Activated CD4-positive, alpha-beta memory T cell treated with anti-CD3 and anti-CD28 coated beads, Interleukin-2, amount 10 ng/mL, durations not matched to agents 7 days and 5 days (primary cell): ENCODE results near the gene FEM1B. TPM values are rescaled to one million over a fixed set of nuclear protein-coding genes. Genes with fewer than 3 reads are reported as not detected.
"Not testable (repeated sequence)": the region's sequence is repeated elsewhere in the genome, so short reads cannot be mapped to it uniquely, and the experiment has no call there.

ENCODE experiments used
- CTCF ChIA-PET: fragments of 350-600 bp; sonication (Branson Sonifier 250); formaldehyde crosslinking; loops from one replicate; lab custom pipeline; 2021; ENCODE audit warnings: antibody characterized with exemption, inconsistent platforms; lab: Charles Lee
- POLR2A ChIA-PET: fragments of 350-600 bp; sonication (Branson Sonifier 250); formaldehyde crosslinking; loops from one replicate; lab custom pipeline; 2021; ENCODE audit warnings: antibody characterized with exemption; lab: Charles Lee
- DNase-seq: peaks from one replicate; pipeline ENCODE4 v3.0.0-alpha.2; 2020
- H3K27ac Mint-ChIP-seq: one replicate; pipeline ENCODE4 v1.8.0; 2021; ENCODE audit warnings: mild to moderate bottlenecking, mixed read lengths
- H3K27me3 Mint-ChIP-seq: one replicate; pipeline ENCODE4 v1.8.0; 2021; ENCODE audit warnings: mixed read lengths
- H3K36me3 Mint-ChIP-seq: one replicate; pipeline ENCODE4 v1.8.0; 2021; ENCODE audit warnings: low read depth, mixed read lengths
- H3K4me1 Mint-ChIP-seq: one replicate; pipeline ENCODE4 v1.8.0; 2021; ENCODE audit warnings: mixed read lengths
- H3K4me3 Mint-ChIP-seq: one replicate; pipeline ENCODE4 v1.8.0; 2021; ENCODE audit warnings: mild to moderate bottlenecking, mixed read lengths
- H3K9me3 Mint-ChIP-seq: one replicate; pipeline ENCODE4 v1.8.0; 2021; ENCODE audit warnings: mixed read lengths
- total RNA-seq, 2 experiments: library from RNA; stranded (reverse); gene quantifications; one replicate each; pipeline ENCODE4 v1.2.3, GENCODE V29; 2021

The FEM1B gene
- 10 to 100 TPM; 46.9 to 48.8 TPM for total RNA-seq

DNA sequence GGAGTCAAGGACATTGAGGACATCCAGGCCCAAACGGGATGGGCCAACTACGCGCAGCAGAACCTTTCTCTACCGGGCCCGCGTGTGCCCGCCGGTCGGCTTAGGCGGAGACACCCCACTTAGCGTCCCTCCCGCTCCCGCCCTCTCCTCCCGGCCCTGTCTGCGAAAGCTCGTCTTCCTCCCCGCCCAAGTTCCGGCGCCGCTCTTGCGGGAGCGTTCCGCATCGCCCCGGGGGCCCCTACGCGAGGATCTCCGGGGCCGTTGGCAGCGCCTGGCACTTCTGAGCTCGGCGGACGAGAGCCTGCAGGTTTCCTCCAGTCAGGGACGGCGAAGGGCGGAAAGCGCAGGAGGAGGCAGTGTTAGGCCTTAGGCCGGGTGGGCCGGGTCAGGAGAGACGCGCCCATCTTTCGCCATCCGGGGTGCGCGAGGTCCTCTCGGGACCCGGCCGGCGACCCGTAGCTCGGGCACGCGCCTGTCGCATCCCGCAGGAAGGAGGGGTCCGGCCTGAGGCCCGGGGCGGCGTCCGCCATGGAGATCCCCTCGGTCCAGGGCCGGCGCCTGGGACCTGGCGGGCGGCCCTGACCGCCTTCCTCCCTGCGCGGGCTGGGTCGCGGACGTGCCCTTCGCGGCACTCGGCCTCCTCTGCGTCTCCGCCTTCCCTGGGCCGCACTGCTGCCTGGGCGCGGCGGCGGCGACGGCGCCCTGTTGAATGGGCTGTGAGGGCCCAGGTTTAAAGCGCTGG, at the start of gene FEM1B:
TSS of gene FEM1B (plus strand) at position 143 of the 742 bp plus-strand sequence. CDS start 673 bp downstream, outside the sequence.
- Mint-ChIP-seq H3K27me3 (no peaks in the 10 kb centered on the region), H3K27ac (peak within 1 kb of the TSS; percentile 95), H3K4me1 (peaks cover 47% of the 10 kb centered on the region), H3K9me3 (no peaks in the 10 kb centered on the region), H3K4me3 (peak within 1 kb of the TSS; percentile 99), H3K36me3 (peaks cover 26% of the 10 kb centered on the region)
- ChIA-PET POLR2A (interaction anchor here (0.6 to 7.1 kb wide), 29 partner anchors 9 to 735 kb away, joined by 3 to 95 read pairs (median 5); partner anchors contain the start of genes CLN6, MAP2K5 and PIAS1), CTCF (interaction anchor here (0.6 to 2.0 kb wide), 6 partner anchors 21 to 321 kb away, joined by 3 to 8 read pairs (median 4); no protein-coding TSS in a partner anchor)
- peak; percentile 89 for DNase-seq

DNA sequence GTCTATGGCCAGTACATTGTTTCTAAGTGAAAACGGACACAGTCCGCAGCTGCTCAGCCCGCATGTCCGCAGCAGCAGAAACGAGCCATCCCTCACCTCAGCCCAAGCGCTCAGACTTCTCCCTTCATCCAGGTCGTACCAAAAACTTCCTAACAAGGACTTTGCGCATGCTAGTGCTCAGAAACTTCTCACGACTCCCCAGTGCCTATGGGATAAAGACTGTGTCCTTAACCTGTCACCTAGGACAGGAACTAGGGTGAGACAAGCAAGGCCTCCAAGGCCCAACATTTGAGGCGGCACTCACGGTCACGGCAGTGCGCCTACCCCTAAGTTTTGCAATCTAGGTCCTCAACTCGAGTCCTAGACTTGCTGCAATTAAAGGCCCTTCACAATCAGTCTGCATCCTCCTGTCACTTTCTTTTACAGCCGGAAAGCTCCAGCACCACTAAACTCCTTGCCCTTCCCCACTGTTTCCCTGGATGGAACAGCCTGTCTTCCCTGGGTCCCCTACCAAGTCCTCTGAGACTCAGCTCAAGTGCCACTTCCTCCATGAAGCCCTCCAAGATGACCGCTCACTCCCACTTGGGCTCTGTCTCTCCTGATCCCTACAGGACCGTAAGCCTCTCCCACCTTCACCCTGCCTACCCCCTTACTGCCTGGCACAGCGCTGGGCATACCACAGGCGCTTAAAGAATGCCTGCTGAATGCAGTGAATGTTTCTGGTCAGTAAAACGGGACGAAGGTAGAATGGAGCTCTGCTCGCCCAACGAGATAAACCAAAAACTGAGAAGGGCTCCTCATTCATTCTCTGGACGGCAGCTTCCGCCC, 49.2 kb upstream of the FEM1B start:
- DNase-seq: no peak
- no peaks in the 10 kb centered on the region for H3K27me3 Mint-ChIP-seq
- H3K27ac Mint-ChIP-seq: peak overlapping the region; percentile 74
- ChIA-PET CTCF (interaction anchor here (1.0 kb wide), 1 partner anchor 49 kb away, joined by 4 read pairs; the partner anchor contains the start of gene FEM1B), POLR2A (interaction anchor here (1.2 to 5.4 kb wide), 8 partner anchors 10 to 388 kb away, joined by 3 to 95 read pairs (median 10); partner anchors contain the start of genes FEM1B and PIAS1)
- H3K4me3 Mint-ChIP-seq: peak overlapping the region; percentile 93
- H3K9me3 Mint-ChIP-seq: no peaks in the 10 kb centered on the region
- peaks cover 41% of the 10 kb centered on the region for H3K4me1 Mint-ChIP-seq
- H3K36me3 Mint-ChIP-seq: peaks cover 15% of the 10 kb centered on the region

DNA sequence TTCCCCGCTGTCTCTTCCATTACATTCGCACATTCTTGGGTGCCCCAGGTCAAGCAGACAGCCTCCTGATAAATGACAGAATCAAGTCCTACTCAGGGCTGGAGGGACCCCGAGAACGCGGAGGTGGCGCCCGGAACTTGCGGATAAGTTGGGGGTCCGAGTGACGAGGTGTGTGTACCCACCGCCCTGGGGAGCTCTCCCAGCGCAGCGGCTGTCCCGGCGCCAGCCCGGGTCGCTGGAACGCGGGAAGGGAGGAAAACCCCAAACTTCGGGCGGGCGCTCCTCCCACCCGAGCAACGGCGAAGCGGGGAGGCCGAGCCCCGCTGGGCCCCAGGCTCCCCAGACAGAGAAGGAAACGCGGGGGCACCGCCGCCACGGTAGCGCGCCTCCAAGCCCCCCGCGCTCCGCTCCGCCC, 48.6 kb upstream of the FEM1B start:
- Mint-ChIP-seq H3K4me3 (peak overlapping the region; percentile 93), H3K27ac (peak overlapping the region; percentile 74), H3K36me3 (peaks cover 12% of the 10 kb centered on the region), H3K27me3 (no peaks in the 10 kb centered on the region), H3K4me1 (peaks cover 41% of the 10 kb centered on the region), H3K9me3 (no peaks in the 10 kb centered on the region)
- POLR2A ChIA-PET: interaction anchor here (1.2 to 5.4 kb wide), 11 partner anchors 10 to 686 kb away, joined by 3 to 95 read pairs (median 8); partner anchors contain the start of genes FEM1B, MAP2K5 and PIAS1
- CTCF ChIA-PET: interaction anchor here (0.6 to 1.0 kb wide), 2 partner anchors 48 to 160 kb away, joined by 3 to 4 read pairs; partner anchors contain the start of gene FEM1B
- DNase-seq: no peak

DNA sequence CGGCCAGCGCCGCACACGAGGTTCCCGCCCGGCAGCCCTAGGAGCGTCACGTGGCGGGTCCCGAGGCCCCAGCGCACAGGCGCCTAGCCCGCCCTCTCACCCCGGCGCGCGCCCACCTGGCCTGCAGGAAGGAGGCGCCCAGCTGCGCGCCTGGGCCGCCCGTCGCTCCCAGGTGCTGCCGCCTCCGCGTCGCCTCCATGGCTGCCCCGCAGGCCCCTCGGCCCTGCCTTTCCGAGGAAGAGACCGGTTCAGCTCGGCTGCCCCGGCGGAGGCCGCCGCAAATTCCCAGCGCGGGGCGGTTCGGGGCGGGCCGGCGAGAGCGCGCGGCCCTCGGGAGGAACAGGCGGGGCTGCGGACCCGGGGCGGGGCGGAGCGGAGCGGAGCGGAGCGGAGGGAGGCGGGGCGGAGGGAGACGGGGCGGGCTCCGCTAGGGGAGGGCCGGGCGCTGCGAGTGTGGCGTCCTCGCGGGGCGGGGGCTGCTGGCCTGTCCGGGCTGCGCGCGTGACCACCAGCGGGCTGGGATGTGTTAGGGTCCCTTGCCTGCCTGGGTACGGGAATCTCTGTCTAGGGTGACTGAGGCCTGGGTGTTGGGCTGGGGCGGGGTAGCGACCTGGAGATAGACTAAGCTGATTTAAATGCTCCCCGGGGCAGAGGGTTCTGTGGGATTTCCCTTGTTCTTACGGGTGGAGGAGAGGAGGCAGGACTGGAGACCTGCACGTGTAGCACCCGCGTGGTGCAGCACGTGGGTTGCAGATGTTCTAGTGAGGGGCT, 48.0 kb upstream of the FEM1B start, which contains the start of gene CLN6:
TSS of gene CLN6 (minus strand) at position 343 of the 771 bp plus-strand sequence. CDS start at position 199, 144 bp downstream.
- POLR2A ChIA-PET: interaction anchor here (0.8 to 5.4 kb wide), 14 partner anchors 11 to 931 kb away, joined by 3 to 95 read pairs (median 6); partner anchors contain the start of genes FEM1B, GLCE, MAP2K5 and PIAS1
- peaks cover 11% of the 10 kb centered on the region for H3K36me3 Mint-ChIP-seq

DNA sequence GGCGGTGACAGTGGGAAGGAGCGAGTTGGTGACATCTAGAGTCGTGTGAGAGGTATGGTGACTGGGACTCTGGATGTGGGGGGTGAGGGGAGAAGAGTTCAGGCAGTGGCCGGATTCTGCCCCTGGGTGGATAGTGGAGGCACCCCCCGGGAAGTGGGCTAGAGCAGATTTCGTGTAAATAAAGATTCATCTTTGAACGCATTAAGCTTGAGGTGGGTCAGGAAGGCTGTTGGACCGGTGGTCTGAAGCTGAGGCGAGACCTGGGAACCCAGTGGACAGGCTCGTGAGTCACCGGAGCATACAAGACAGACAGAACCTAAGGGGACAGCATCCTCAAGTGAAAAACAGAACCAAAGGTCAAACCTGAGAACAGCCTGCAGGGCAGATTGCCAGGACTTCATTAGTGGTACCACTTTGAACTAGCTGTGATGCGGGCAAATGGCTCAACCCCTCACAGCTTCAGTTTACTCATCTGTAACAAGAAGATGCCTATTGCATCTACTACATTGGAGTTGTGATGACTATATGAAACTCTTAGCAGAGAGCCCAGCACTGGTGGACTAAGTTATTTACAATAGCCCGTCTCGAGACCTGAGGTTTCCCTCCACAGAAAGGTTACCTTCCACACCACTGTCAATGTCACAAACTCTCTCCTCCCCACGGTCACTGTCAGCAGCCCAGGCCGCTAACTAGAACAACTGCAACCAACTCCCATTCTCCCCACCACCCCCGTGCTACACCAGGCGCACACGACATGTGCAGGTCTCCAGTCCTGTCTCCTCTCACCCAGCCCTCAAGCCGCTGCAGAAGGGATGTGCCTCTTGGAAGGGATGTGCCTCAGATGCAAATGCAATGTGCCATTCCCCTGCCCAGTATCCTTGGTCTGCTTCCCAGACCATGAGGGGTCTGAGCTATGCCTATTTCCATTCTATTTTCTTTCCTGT, 47.1 kb upstream of the FEM1B start:
- ChIA-PET CTCF (interaction anchor here (0.8 to 1.0 kb wide), 2 partner anchors 22 to 76 kb away, joined by 3 to 4 read pairs; no protein-coding TSS in a partner anchor), POLR2A (interaction anchor here (0.8 to 5.4 kb wide), 11 partner anchors 12 to 930 kb away, joined by 3 to 95 read pairs (median 6); partner anchors contain the start of genes FEM1B, GLCE, MAP2K5 and PIAS1)
- Mint-ChIP-seq H3K27ac (peak overlapping the region; percentile 29), H3K27me3 (no peaks in the 10 kb centered on the region), H3K4me3 (peak overlapping the region; percentile 78), H3K4me1 (peaks cover 31% of the 10 kb centered on the region), H3K9me3 (no peaks in the 10 kb centered on the region), H3K36me3 (peaks cover 6% of the 10 kb centered on the region)
- DNase-seq: no peak

More for the DNA sequence above, 48.0 kb upstream of the FEM1B start, which contains the start of gene CLN6:
- Mint-ChIP-seq H3K27ac (peak within 1 kb of the TSS; percentile 74), H3K27me3 (no peaks in the 10 kb centered on the region), H3K9me3 (no peaks in the 10 kb centered on the region), H3K4me1 (peaks cover 39% of the 10 kb centered on the region), H3K4me3 (peak within 1 kb of the TSS; percentile 93)
- DNase-seq: peak; percentile 83
- CTCF ChIA-PET: interaction anchor here (0.6 to 1.0 kb wide), 2 partner anchors 23 to 161 kb away, joined by 3 to 4 read pairs; no protein-coding TSS in a partner anchor

DNA sequence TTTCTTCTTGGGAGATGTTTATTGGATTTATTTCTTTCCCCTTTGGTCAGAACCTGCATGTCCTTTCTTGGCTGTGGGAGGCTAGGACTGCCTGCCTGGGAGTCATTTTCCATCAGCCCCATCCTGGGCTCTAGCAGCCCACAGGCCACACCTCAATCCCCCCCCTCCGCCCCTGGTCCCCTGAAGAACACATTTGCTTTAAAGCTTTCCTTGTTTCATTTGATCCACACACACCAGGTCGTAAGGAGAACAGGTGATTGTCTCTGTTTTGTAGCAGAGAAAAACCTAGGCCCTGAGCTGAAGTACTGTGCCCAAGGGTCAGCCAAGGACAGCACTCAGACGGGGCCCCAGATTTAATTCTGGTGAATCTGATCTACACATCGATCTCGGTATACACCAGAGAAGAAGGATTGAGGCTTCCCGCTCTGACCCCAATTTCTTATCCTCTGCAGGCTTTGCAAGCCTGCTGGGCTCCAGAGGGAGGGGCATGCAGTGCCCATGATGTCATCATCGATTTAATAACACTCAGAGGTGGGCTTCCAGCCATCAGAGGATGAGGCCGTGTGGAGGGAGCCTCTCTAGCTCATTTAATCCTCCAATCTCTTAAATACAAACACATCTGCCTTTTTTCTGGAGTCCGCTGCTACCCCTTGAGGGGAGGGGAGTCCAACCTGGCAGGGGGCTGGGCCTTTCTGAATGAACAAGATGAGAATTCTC, 46.3 kb upstream of the FEM1B start:
- Mint-ChIP-seq H3K27ac (no peak overlapping the region), H3K4me3 (peak overlapping the region; percentile 38), H3K27me3 (no peaks in the 10 kb centered on the region), H3K4me1 (peaks cover 31% of the 10 kb centered on the region), H3K36me3 (peaks cover 6% of the 10 kb centered on the region), H3K9me3 (no peaks in the 10 kb centered on the region)
- CTCF ChIA-PET: interaction anchor here (0.6 kb wide), 1 partner anchor 331 kb away, joined by 3 read pairs; no protein-coding TSS in a partner anchor
- POLR2A ChIA-PET: interaction anchor here (1.0 to 5.4 kb wide), 2 partner anchors 12 to 47 kb away, joined by 3 to 95 read pairs; partner anchors contain the start of gene FEM1B
- no peak for DNase-seq

DNA sequence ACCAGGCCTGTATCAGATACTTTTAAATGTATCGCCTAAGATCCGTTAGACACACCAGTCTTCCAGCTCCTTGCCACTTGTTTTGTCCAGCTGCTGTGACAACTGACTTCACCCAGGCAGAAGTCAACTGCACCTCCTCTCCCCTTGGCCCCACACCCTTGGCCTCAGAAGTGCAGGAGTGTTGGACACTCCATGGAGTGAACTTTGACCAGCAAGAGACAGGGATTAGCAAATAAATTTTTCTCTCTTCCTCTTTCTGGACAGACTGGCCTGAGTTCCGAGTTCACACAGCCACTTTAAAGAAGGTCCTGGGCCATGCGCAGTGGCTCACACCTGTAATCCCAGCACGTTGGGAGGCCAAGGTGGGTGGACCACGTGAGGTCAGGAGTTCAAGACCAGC, 45.1 kb upstream of the FEM1B start:
- no peak overlapping the region for H3K4me3 Mint-ChIP-seq
- no peak for DNase-seq
- CTCF ChIA-PET: no interaction called here
- no peak overlapping the region for H3K27ac Mint-ChIP-seq
- peaks cover 24% of the 10 kb centered on the region for H3K4me1 Mint-ChIP-seq
- no peaks in the 10 kb centered on the region for H3K9me3 Mint-ChIP-seq
- POLR2A ChIA-PET: interaction anchor here (1.0 to 5.4 kb wide), 2 partner anchors 13 to 46 kb away, joined by 3 to 95 read pairs; partner anchors contain the start of gene FEM1B
- H3K36me3 Mint-ChIP-seq: peaks cover 6% of the 10 kb centered on the region
- no peaks in the 10 kb centered on the region for H3K27me3 Mint-ChIP-seq

DNA sequence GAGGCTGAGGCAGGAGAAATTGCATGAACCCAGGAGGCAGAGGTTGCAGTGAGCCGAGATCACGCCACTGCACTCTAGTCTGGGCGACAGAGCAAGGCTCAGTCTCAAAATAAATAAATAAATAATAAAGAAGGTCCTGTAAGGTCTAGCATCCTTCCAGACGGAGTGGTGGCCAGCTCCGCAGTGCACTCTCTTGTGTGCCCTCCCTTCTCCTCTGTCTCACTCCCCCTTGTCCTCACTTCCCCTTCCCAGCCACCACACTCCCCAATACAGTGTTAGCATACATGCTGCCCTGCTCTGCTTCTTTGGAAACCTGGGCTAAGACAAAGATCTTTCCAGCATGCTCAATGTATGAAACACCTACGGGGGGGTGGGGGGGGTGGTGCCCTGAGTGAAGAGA, 44.6 kb upstream of the FEM1B start:
- peaks cover 6% of the 10 kb centered on the region for H3K36me3 Mint-ChIP-seq
- ChIA-PET POLR2A (interaction anchor here (5.4 kb wide), 1 partner anchor 45 kb away, joined by 95 read pairs; the partner anchor contains the start of gene FEM1B), CTCF (no interaction called here)
- H3K9me3 Mint-ChIP-seq: no peaks in the 10 kb centered on the region
- no peak overlapping the region for H3K27ac Mint-ChIP-seq
- no peak overlapping the region for H3K4me3 Mint-ChIP-seq
- no peak for DNase-seq
- no peaks in the 10 kb centered on the region for H3K27me3 Mint-ChIP-seq
- H3K4me1 Mint-ChIP-seq: peaks cover 19% of the 10 kb centered on the region

DNA sequence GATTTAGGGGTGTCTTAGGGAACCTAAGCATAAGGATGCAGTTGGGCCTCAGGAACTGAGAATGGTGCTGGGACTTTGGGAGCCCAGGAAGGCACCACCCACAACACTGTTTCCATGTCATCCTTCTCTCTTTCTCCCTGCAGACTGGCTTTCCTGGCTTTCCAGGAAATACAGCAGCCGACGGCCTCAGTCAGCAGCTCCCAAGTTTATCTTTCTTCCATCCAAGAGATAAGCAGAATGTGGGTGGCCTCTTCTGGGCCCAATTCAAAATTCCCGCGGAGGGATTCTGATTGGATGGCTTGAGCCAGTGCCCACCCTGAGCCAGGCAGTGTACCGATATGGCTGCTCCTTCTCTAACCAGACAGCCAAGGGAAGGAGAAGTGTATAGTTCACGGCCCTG, 43.5 kb upstream of the FEM1B start:
- DNase-seq: no peak
- no peak overlapping the region for H3K4me3 Mint-ChIP-seq
- peaks cover 10% of the 10 kb centered on the region for H3K4me1 Mint-ChIP-seq
- H3K27me3 Mint-ChIP-seq: no peaks in the 10 kb centered on the region
- POLR2A ChIA-PET: no interaction called here
- no peaks in the 10 kb centered on the region for H3K9me3 Mint-ChIP-seq
- H3K27ac Mint-ChIP-seq: no peak overlapping the region
- H3K36me3 Mint-ChIP-seq: no peaks in the 10 kb centered on the region
- CTCF ChIA-PET: no interaction called here

DNA sequence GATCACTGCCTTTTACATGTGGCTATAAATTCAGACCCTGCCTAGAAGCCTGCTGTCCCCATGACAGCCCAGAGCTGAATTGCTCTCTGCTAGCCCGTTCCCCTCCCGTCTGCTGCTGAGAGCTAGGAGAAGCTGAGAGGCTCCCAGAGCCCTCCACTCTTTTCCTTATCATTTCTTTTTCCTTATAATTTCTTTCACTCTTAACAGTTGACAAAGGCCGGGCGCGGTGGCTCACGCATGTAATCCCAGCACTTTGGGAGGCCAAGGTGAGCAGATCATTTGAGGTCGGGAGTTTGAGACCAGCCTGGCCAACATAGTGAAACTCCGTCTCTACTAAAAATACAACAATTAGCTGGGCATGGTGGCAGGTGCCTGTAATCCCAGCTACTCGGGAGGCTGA, 43.0 kb upstream of the FEM1B start:
- CTCF ChIA-PET, H3K4me3 Mint-ChIP-seq, H3K9me3 Mint-ChIP-seq, DNase-seq, H3K36me3 Mint-ChIP-seq, H3K27me3 Mint-ChIP-seq, H3K27ac Mint-ChIP-seq, POLR2A ChIA-PET: not testable (repeated sequence)
- H3K4me1 Mint-ChIP-seq: peaks cover 10% of the 10 kb centered on the region
